GM12801 (cell line): ENCODE measurements around the gene ITGA11.

ENCODE experiments used
- CTCF ChIP-seq: IDR thresholded peaks from one replicate; pipeline ENCODE4 v1.5.1; 2011; ENCODE audit warnings: control low read depth; ENCODE audit not compliant: insufficient read length; ENCODE audit errors: extremely low read depth

ITGA11 gene

GRCh38 chr15:68386587-68387288 lies 45.2 kb downstream of the ITGA11 start:
- TF ChIP-seq CTCF: no peak

- TF ChIP-seq CTCF: no peak
Measured at GRCh38 chr15:68385671-68386586, 46.0 kb downstream of the ITGA11 start.

- no peak for TF ChIP-seq CTCF
Measured at GRCh38 chr15:68385240-68385561, 46.8 kb downstream of the ITGA11 start.

GRCh38 chr15:68384451-68385239 lies 47.3 kb downstream of the ITGA11 start:
- no peak for TF ChIP-seq CTCF

GRCh38 chr15:68383161-68384074 lies 48.5 kb downstream of the ITGA11 start:
- TF ChIP-seq CTCF: no peak

GRCh38 chr15:68382286-68383007 lies 49.5 kb downstream of the ITGA11 start:
- TF ChIP-seq CTCF: no peak
